AG10803 (cell line): Measurements from ENCODE around the gene TRPC4.

Experiments
- DNase-seq: peaks from one replicate; pipeline ENCODE4 v3.0.0; 2010; ENCODE audit warnings: low read depth
- H3K4me3 ChIP-seq: 2 replicates; pipeline ENCODE4 v1.5.1; 2011; ENCODE audit warnings: mild to moderate bottlenecking, low read length, control low read depth
- CTCF ChIP-seq: conservative IDR thresholded peaks from 2 replicates; pipeline ENCODE4 v1.5.1; 2011; ENCODE audit warnings: mild to moderate bottlenecking, low read length, control low read depth, inconsistent platforms

The TRPC4 gene

GRCh38 chr13:37667702-37668101 is 201.9 kb downstream of the TRPC4 start:
- DNase-seq = peak; percentile 74
- no peak overlapping the region for H3K4me3 ChIP-seq
- no peak for TF ChIP-seq CTCF

GRCh38 chr13:37666036-37666435 is 203.5 kb downstream of the TRPC4 start:
- no peak for TF ChIP-seq CTCF
- DNase-seq = no peak
- no peak overlapping the region for H3K4me3 ChIP-seq

GRCh38 chr13:37665420-37665819 is 204.2 kb downstream of the TRPC4 start:
- DNase-seq = no peak
- H3K4me3 ChIP-seq = no peak overlapping the region
- no peak for TF ChIP-seq CTCF

- no peak for TF ChIP-seq CTCF
- no peak overlapping the region for H3K4me3 ChIP-seq
Measured at GRCh38 chr13:37663724-37664123, 205.8 kb downstream of the TRPC4 start.

GRCh38 chr13:37662624-37663023 is 206.9 kb downstream of the TRPC4 start:
- no peak overlapping the region for H3K4me3 ChIP-seq
- DNase-seq = no peak
- no peak for TF ChIP-seq CTCF

More at GRCh38 chr13:37663724-37664123, 205.8 kb downstream of the TRPC4 start:
- DNase-seq = no peak

- TF ChIP-seq CTCF = no peak
Measured at GRCh38 chr13:37657956-37658355, 211.6 kb downstream of the TRPC4 start.

GRCh38 chr13:37657134-37657533 is 212.4 kb downstream of the TRPC4 start:
- H3K4me3 ChIP-seq = no peak overlapping the region
- DNase-seq = peak; percentile 46
- no peak for TF ChIP-seq CTCF

More at GRCh38 chr13:37657956-37658355, 211.6 kb downstream of the TRPC4 start:
- DNase-seq = no peak
- no peak overlapping the region for H3K4me3 ChIP-seq
